GM19324 (cell line): ENCODE results near the gene CDC37.

Source experiments
- ATAC-seq: cut with Tn5 transposase; IDR thresholded peaks from one replicate; pipeline ENCODE4 v1.9.1; 2021; ENCODE audit warnings: mild to moderate bottlenecking, moderate library complexity; ENCODE audit not compliant: unreplicated experiment, low FRiP score

CDC37 gene

DNA sequence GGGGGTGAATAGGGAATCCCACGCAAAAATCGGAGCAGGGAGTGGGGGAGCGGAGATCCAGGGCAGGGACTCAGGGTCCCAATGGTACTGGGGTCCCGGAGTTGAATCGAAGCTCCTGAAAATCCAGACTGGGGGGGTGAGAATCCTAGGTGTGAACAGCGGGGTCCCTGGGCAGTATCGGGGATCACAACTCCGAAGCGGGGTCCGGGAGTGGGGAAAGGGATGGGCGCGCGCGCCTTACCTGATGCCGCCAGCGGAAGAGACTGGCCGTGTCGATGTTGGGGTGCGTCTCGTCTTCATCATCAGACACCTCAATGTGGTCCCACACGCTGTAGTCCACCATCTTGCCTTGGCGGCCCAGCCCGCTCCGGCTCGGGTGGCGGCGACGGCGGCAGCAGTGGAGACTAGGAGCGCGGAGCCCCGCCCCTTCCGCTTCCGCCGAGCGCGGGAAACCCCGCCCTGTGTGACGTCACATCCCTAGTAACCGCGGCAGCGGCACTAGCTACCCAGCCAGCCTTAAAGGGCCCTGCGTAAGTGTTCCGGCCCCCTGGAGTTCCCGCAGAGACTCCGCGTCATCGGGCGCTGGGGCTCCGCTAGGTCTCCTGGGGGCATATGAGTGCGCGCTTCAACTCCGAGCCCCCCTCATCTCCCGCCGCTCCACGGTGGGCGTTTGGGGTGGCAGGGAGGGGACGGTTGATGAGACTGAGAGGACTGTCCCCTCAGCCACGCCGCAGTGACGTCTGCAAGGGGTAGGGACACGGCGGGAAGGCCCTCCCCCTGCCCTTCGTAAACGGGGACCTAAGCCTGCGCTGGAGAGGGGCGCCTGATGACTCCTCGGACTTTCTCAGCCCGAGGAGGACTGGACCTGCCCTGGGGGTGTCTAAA lies at the start of gene CDC37:
CDC37 (minus strand) TSS at position 406 of the 885 bp plus-strand sequence; CDS start at position 343, 63 bp downstream.
- peak; percentile 91 for ATAC-seq

DNA sequence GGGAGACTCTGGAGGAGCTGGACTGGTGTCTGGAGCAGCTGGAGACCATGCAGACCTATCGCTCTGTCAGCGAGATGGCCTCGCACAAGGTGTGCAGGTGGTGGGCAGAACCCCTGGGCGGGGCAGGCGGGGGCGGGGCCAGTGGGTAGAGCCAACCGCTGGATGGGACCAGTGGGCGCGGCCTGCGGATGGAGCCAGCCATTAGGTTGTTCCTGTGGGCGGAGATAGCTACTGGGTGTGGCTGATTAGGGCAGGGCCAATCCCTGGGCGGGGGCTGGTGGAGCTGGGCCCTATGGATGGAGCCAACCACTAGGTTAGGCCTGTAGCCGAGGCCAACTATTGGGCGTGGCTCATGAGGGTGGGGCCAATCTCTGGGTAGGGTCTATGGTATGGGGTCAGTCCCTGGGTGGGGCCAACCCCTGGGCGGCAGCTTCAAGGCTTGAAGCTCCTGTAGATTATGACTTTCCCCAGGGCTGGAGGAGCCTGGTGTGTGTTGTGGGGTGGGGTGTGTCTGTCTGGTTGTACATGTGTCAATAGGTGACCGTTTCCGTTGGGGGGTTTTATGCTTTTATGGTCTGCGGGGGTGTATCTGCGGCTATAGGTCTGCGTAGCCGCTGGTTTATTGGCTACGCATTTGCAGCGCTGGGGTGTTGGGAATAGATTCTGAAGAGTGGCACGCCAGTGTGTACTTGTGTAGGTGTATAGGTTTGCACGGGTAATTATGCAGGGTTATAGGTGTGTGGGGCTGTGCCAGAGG lies 47.7 kb upstream of the CDC37 start:
- ATAC-seq, result no peak

DNA sequence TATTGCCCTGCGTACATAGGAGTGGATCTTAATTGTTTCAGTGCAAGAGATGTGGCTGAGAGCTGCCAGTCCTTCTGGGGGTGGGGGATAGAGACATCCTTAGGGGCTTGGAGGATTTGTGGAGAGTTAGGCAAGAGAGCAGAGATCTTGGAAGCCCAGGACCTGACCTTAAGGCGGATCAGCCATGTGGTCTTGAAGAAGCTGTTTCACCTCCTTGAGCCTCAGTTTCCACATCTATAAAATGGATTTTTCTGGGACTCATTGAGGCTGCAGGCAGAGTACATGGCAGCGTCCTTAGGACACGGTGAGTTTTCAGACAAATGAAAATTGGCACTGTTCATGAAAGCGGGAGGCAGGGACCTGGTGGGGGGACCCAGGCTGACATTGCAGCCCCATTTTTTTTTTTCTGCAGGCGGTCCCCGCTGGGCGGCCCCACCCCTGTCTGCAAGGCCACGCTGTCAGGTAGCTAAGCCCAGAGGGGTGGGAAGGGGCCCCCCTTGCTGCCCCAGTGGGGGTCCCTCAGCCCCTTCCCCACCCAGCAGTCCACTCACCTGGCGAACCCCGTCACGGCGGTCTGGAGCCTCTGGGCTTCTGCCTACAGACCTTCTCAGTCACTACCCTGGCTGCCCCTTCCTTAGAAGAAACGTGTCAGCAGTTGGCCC lies 47.0 kb upstream of the CDC37 start:
- ATAC-seq, result no peak

DNA sequence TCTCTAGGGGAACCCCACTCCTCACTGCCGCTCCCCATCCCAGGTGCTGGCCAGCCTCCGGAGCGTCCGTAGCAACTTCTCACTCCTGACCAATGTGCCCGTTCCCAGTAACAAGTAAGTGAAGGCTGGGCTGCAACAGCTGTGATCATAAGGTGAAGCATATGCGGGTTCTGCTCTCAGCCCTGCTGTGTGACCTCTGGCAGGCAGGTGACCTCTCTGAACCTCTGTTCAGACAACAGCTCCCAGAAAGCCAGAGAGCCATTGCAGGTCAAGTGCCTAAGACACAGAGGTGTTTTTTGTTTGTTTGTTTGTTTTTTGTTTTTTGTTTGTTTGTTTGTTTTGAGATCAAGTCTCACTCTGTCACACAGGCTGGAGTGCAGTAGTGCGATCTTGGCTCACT lies 45.7 kb upstream of the CDC37 start:
- no peak for ATAC-seq

DNA sequence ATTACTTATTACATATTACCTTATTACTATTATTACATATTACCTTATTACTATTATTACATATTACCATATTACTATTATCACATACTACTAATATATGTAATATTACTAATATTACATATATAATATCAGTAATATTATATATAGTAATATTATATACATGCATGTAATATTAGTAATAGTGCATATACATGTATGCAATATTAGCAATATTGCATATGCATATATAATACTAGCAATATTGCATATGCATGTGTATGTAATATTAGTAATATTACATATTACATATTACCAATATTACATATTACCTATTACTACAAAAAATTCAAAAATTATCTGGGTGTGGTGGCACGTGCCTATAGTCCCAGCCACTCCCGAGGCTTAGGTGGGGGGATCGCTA lies 39.4 kb upstream of the CDC37 start:
- ATAC-seq, result no peak

DNA sequence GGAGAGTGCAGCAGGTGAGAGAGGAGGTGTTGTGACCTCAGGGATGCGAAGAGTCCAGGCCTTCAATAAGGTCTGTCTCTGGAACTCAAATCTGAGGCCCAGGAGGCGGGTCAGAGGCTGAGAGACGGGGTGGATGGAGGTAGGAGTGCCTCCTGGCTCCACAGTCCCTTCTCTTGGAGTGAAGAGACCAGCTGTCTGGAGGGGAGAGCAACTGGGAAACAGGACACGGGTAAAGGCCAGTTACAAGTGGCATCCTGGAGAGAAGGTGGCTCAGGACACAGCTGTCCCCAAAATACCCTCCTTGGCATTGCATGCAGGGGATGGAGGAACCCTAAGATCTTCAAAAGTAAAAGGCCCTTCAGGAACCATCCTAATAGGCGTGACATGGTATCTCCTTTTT lies 36.2 kb upstream of the CDC37 start:
- no peak for ATAC-seq

DNA sequence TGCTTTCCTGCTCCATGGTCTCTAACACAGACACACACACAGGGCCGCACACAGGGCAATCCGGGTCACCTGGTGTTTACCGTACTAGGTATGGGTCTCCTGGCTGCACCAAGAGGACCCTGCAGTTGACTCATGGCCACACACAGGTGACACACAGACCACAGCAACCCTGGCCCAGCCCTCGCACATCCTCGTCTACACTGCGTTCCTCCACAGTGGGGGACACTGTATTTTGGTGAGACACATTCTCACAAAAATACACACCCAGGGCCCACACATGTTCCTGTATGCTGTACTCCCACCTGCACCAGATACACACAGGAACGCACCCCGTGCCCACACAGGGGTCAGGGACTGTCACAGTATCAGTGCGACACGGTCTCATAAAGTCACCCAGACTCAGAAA lies 29.8 kb upstream of the CDC37 start:
- ATAC-seq, result no peak

DNA sequence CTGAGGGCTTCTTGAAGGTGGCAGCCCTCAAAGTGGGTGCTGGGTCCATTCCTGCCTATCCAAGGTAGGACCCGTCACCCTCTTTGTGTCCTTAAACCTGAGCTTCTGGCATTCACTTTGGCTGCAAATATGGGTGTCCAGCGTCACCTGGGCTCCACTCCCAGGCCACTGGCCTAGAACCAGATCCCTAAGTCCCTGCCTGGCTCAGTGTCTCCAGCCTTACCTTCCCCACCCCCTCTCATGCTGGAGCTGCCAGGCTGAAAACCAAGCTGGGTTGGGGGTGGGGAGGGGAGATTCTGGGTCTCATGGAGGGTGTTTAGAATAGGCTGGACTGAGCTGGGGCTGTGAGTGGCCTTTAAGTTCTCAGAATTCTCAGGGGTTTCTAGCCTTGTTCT lies 29.4 kb upstream of the CDC37 start:
- ATAC-seq, result no peak

DNA sequence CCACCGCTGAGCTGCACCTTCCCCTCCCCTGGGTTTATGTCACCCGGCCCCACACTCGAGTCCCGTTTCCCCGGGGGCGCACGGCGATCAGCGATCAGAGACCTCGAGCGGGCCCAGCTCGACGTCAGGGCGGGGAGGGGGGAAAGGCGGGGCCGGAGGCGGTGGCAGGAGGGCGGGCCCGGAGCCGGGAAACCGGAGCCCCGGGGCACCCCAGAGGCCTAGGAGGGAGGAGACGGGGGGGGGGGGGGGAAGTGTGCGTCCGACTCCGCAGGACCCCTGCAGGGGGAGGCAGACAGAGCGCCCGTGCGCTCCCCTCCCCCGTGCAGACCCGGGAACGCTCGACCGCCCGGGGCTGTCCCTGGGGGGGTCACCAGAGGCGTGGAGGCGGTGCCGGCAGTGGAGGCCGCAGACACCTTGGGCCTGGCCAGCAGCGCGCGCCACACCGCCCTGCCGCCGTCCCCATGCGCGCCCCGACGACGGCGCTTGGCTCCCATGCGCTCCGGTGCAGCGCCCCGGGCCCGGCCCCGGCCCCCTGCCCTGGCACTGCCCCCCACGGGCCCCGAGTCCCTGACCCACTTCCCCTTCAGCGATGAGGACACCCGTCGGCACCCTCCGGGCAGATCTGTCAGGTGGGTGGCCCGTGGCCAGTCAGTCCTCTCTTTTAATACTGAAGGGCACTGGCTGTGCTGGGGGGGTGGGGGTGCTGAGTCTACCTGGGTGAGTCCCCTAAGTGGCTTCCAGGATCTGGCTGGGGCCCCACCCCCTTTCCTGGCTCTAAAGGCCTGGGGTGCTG lies 28.8 kb upstream of the CDC37 start:
- no peak for ATAC-seq

DNA sequence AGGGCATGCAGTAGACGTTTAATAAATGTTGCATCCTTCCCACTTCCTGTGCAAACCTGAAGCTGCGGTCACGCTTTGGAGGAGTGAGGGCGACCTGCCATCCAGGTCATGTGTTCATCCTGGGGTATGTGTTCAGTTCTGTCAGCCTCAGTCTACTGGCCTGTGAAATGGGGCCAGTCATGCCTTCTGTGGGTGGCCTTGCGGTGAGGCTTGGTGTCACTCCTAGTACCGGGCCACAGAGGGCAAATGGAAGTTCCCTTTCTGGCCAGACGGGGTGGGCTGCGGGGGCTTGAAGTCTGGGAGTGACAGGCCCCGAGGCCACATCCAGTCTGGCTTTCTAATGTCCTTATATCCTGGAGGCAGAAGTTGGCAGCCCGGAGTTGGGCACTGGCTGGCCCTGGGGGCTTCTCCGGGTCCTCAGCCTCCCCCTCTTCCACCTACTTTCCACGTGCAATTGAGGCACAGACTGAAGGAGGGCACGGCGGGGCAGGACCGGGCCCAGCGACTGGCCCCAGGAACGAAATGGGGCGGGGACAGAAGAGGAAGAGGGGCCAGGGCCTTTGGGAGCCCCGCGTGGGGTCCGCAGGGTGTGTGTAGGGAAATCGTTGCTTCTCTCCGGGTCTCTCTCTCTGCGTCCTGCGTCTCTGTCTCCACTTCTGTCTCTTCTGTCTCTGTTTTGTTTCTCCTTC lies 28.1 kb upstream of the CDC37 start:
- no peak for ATAC-seq

DNA sequence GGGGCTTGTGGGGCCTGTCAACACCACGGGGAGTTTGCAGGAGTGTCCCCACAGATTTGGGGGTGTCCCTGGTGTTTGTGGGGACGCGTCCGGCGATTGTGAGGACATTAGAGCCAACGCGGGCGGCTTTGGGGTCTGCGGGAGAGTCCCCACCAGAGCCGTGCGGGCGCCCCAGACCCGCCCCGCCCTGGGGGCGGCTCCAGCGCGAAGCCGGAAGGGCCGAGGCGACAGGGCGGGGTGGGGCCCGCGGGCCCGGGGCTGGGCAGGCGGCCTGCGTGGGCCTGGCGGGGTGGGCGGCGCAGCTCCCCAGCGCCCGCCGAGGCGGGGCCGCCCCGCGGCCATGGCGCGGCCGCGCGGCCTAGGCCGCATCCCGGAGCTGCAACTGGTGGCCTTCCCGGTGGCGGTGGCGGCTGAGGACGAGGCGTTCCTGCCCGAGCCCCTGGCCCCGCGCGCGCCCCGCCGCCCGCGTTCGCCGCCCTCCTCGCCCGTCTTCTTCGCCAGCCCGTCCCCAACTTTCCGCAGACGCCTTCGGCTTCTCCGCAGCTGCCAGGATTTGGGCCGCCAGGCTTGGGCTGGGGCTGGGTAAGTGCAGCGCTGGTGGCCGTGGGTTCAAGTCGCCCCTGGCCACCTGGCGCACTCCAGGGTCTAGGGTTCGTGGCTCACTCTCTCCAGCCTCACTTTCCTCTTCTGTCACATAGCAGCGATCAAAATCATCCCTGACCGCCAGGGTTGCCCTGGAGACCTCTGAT lies 27.3 kb upstream of the CDC37 start:
- no peak for ATAC-seq

DNA sequence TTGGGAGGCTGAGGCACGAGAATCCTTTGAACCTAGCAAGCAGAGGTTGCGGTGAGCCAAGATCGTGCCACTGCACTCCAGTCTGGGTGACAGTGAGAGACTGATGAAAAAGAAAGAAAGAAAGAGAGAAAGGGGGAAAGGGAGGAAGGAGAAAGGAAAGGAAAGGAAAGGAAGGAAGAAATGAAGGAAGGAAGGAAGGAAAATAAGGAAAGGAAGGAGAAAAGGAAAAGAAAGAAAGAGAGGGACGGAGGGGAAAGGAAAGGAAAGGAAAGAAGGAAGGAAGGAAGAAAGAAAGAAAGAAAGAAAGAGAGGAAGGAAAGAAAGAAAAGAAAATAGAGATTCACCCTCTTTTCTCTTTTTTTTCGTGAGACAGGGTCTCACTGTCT lies 25.6 kb upstream of the CDC37 start:
- no peak for ATAC-seq

DNA sequence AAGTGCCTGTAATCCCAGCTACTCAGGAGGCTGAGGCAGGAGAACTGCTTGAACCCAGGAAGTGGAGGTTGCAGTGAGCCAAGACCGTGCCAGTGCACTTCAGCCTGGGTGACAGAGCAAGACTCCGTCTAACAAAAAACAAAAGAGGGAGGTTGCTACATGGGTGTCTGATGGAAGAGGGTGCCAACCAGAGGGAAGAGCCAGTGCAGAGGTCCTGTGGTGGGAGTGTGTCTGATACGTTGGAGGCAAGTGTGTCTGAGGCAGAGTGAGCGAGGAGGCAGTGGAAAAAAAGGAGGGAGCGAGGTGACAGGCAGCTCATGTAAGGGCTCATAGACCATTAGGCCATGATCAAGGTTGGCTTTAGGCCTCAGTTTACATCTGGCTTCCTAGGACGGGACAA lies 23.8 kb upstream of the CDC37 start:
- no peak for ATAC-seq

DNA sequence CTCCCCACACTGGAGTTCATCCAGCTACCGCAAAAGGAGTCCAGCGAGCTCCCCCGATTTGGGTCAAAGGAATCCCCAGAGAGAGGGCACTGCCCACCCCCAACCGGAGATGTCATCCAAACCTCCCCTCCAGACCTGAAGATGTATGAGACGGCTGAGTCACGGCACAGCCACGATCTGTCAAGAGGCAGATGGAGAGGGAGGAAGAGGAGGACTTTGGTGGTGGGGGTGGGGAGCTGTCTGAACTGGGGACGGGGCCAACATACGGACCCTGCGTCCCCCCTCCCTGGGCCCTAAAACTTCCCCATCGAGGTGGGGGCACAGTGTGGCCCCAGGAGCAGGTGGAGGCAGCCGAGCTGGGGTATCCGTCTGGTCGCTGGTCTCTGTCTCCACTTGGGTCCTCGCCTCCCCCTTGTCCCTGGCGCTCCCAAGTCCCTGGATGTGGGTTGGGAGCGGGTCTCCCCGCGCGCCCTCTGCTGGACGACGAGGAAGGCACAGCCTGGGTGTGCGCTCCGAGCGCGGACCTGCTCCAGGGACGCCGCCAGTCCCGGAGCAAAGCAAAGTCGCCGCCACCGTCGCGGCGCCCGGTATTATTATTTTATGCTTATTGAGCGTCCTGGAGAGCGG lies 20.8 kb upstream of the CDC37 start:
- ATAC-seq, result no peak

DNA sequence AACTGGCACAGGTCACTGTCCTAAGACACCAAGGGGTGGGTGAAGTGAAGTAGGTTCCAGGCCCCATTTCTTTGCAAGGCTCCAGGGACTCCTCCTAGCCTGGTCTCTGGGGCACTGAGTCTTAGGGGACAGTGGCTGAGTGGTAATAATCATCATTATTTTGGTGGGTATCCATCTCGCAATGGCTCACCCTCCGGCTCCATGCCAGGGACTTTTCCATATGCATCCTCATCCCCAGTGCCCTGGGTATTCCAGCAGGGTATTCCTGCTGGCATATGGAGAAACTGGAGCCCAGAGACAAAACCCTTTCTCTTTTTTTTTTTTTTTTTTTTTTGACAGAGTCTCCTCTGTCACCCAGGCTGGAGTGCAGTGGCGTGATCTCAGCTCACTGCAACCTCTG lies 19.5 kb upstream of the CDC37 start:
- ATAC-seq, result no peak

DNA sequence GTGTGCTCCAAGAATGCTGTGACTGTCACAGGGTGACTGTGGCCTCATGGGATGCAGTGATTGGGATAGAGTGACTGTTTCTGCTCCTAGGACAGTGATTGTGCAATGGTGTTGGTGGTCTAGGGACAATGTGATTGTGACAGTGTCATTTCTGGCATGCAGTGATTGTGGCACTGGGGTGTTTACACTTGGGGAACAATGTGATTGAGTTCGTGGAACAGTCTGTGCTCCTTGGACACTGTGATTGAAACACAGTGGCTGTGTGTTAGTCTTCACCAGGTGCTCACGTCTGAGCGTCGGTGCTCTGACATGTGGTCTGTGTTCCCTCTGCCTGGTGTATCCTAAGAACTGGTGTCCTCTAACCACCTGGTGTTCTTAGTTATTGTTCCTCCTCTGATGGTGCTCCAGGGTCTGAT lies 18.7 kb upstream of the CDC37 start:
- no peak for ATAC-seq

DNA sequence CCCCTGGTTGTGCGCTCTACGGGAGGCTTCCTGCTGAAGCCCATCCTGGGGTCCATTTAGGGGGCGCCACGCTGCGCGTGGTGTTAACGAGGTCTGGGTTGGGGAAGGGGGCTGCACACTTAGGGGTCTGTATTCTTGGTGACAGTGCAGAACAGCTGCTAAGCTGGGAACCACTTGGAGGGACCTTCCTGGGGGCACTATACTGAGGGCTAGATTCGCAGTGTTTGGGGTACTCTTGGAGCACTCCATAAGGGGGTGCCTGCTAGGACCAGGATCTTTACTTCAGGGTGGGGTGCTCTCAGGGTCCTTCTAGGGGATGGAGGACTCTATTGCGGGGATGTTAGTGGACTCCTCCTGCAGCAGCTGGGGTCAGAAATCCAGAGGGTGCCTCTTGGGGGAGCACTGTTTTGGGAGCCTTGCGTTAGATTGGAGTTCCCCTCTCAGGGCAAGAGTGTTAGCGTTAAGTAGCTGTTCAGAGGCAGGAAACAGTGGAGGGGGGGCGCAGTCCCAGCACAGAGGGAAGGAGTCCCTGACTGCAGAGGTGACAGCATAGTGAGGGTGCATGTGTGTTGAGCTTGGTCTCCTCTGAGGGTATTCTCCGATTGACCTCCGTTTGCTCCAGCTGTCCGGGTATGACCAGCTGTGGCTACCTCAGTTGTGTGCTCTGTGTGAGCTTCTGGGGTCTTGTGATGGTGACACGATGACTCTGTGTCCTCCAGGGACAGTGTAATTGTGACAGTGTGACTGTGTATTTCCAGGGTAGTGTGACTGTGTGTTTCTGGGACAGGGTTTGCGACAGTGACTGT lies 18.1 kb upstream of the CDC37 start:
- no peak for ATAC-seq
